OCI-LY3 (cell line): ENCODE measurements around the gene LEPROT.

ENCODE experiments used
- H2AFZ ChIP-seq: fragments of 200-600, 300-600 bp; shearing (Covaris generic); 2 replicates; pipeline ENCODE4 v1.6.0; 2014; ENCODE audit warnings: antibody characterized with exemption, low read depth, low read length
- H3K27ac ChIP-seq: fragments of 200-600, 300-600 bp; sonication (generic); 2 replicates; pipeline ENCODE4 v1.5.1; 2014; ENCODE audit warnings: mild to moderate bottlenecking, low read length, moderate library complexity, mixed read lengths
- H3K27me3 ChIP-seq: fragments of 200-600, 300-600 bp; sonication (generic); 2 replicates; pipeline ENCODE4 v1.6.1; 2014; ENCODE audit warnings: low read depth, low read length, mixed read lengths
- H3K36me3 ChIP-seq: fragments of 200-600, 300-600 bp; sonication (generic); replicated peaks from 2 replicates; pipeline ENCODE3; 2014; ENCODE audit warnings: low read depth, low read length, mixed read lengths
- H3K4me1 ChIP-seq: fragments of 300-600, 200-600 bp; sonication (generic); 2 replicates; pipeline ENCODE4 v1.6.1; 2014; ENCODE audit warnings: low read length, mixed read lengths
- H3K4me2 ChIP-seq: fragments of 200-600, 300-600 bp; sonication (generic); 2 replicates; pipeline ENCODE4 v1.6.1; 2014; ENCODE audit warnings: low read length, mixed read lengths
- H3K4me3 ChIP-seq: fragments of 300-600, 200-600 bp; sonication (generic); 2 replicates; pipeline ENCODE4 v1.5.1; 2014; ENCODE audit warnings: antibody characterized with exemption, mild to moderate bottlenecking, low read length, moderate library complexity
- H3K79me2 ChIP-seq: fragments of 300-600, 200-600 bp; shearing (Covaris generic); 2 replicates; pipeline ENCODE4 v1.6.1; 2014; ENCODE audit warnings: mild to moderate bottlenecking, low read length, mixed read lengths
- H3K9ac ChIP-seq: fragments of 300-600, 200-600 bp; shearing (Covaris generic); 2 replicates; pipeline ENCODE4 v1.6.0; 2014; ENCODE audit warnings: mild to moderate bottlenecking, low read length, moderate library complexity
- H3K9me3 ChIP-seq: fragments of 200-600, 300-600 bp; shearing (Covaris generic); 2 replicates; pipeline ENCODE4 v1.6.1; 2014; ENCODE audit warnings: low read length, mixed read lengths; ENCODE audit not compliant: insufficient read depth
- H4K20me1 ChIP-seq: fragments of 200-600, 300-600 bp; sonication (generic); 2 replicates; pipeline ENCODE4 v1.6.1; 2016; ENCODE audit warnings: low read length, mixed read lengths; ENCODE audit not compliant: insufficient read depth
- EZH2phosphoT487 ChIP-seq: fragments of 200-600 bp; shearing (Covaris generic); IDR thresholded peaks from 2 replicates; pipeline ENCODE4 v1.6.1; 2018; ENCODE audit warnings: antibody characterized with exemption, mixed run types, low read depth
- TF ChIP-seq, protein P1 (sequence below): fragments of 200-600, 300-600 bp; sonication (generic); IDR thresholded peaks from 2 replicates; pipeline ENCODE4 v1.5.1; 2014; ENCODE audit warnings: antibody characterized with exemption, low read length, low read depth

The LEPROT gene

GRCh38 chr1:65395887-65396612 lies 24.4 kb upstream of the LEPROT start:
- no peak overlapping the region for H3K9ac ChIP-seq
- no peak for TF ChIP-seq EZH2phosphoT487
- TF ChIP-seq, protein P1, sequence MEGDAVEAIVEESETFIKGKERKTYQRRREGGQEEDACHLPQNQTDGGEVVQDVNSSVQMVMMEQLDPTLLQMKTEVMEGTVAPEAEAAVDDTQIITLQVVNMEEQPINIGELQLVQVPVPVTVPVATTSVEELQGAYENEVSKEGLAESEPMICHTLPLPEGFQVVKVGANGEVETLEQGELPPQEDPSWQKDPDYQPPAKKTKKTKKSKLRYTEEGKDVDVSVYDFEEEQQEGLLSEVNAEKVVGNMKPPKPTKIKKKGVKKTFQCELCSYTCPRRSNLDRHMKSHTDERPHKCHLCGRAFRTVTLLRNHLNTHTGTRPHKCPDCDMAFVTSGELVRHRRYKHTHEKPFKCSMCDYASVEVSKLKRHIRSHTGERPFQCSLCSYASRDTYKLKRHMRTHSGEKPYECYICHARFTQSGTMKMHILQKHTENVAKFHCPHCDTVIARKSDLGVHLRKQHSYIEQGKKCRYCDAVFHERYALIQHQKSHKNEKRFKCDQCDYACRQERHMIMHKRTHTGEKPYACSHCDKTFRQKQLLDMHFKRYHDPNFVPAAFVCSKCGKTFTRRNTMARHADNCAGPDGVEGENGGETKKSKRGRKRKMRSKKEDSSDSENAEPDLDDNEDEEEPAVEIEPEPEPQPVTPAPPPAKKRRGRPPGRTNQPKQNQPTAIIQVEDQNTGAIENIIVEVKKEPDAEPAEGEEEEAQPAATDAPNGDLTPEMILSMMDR: no peak
- no peaks in the 10 kb centered on the region for H3K36me3 ChIP-seq
- no peak overlapping the region for H3K27ac ChIP-seq
- H3K27me3 ChIP-seq: no peaks in the 10 kb centered on the region
- H3K9me3 ChIP-seq: no peaks in the 10 kb centered on the region
- H3K4me1 ChIP-seq: peaks cover 23% of the 10 kb centered on the region
- H3K79me2 ChIP-seq: no peaks in the 10 kb centered on the region
- H3K4me2 ChIP-seq: no peak overlapping the region
- no peaks in the 10 kb centered on the region for H4K20me1 ChIP-seq
- no peak overlapping the region for H3K4me3 ChIP-seq
- no peak overlapping the region for H2AFZ ChIP-seq

GRCh38 chr1:65398083-65398482 lies 22.4 kb upstream of the LEPROT start:
- Histone ChIP-seq H2AFZ (no peak overlapping the region), H3K4me1 (peaks cover 20% of the 10 kb centered on the region), H3K36me3 (no peaks in the 10 kb centered on the region), H3K9ac (no peak overlapping the region), H3K4me3 (no peak overlapping the region), H3K4me2 (no peak overlapping the region), H4K20me1 (no peaks in the 10 kb centered on the region), H3K27me3 (no peaks in the 10 kb centered on the region), H3K9me3 (no peaks in the 10 kb centered on the region), H3K27ac (no peak overlapping the region), H3K79me2 (no peaks in the 10 kb centered on the region)
- no peak for TF ChIP-seq EZH2phosphoT487
- TF ChIP-seq, protein P1: no peak

DNA sequence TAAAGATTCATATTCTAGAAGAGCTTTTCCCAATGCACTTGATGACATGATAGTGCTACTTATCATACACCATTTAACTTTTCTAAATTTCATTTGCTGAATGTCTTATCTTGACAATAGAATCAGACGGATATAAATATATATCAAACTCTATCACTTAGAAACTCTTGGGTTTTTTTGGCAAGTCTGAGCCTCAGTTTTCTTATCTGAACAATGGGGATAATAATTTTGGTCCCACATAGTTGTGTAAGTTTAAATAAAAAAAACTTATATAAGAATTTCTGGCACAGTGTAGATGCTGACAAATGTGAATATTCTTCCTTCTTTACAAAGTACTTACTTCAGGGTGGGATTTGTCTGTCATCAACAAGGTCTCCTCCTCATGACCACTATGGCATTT lies 21.5 kb upstream of the LEPROT start:
- no peak overlapping the region for H3K27ac ChIP-seq
- no peaks in the 10 kb centered on the region for H3K79me2 ChIP-seq
- H2AFZ ChIP-seq: no peak overlapping the region
- no peaks in the 10 kb centered on the region for H3K9me3 ChIP-seq
- H4K20me1 ChIP-seq: no peaks in the 10 kb centered on the region
- no peak overlapping the region for H3K4me3 ChIP-seq
- TF ChIP-seq, protein P1: no peak
- no peak for TF ChIP-seq EZH2phosphoT487
- no peak overlapping the region for H3K9ac ChIP-seq
- H3K36me3 ChIP-seq: no peaks in the 10 kb centered on the region
- no peak overlapping the region for H3K4me2 ChIP-seq
- peaks cover 10% of the 10 kb centered on the region for H3K4me1 ChIP-seq
- H3K27me3 ChIP-seq: no peaks in the 10 kb centered on the region

DNA sequence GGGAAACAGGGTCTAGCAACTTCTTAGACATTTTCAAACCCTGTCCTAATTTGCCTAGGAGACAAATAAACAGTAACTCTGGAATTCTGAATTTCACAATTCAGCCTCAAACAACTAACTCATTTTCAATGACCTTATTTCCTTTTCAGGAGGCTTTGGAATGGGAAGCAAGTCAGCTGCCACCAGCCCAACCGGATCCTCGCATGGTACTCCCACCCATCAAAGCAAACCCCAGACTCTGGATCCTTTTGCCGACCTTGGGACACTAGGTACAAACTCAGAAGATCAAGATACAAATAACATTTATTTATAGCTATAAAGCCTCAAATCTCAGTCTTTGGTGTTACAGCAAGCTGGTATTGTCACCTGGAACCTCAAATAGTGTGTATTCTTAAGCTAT lies 18.9 kb upstream of the LEPROT start:
- Histone ChIP-seq H3K4me3 (no peak overlapping the region), H3K27me3 (no peaks in the 10 kb centered on the region), H3K79me2 (no peaks in the 10 kb centered on the region), H3K9me3 (no peaks in the 10 kb centered on the region), H3K36me3 (no peaks in the 10 kb centered on the region), H3K4me1 (no peaks in the 10 kb centered on the region), H2AFZ (no peak overlapping the region), H3K27ac (no peak overlapping the region), H3K9ac (no peak overlapping the region), H4K20me1 (no peaks in the 10 kb centered on the region), H3K4me2 (no peak overlapping the region)
- TF ChIP-seq EZH2phosphoT487: no peak
- TF ChIP-seq, protein P1: no peak
